HG03342 (cell line): ENCODE data around the gene HAO2.
"Not testable (repeated sequence)": the region's sequence is repeated elsewhere in the genome, so short reads cannot be mapped to it uniquely, and the experiment has no call there.

Experiments
- ATAC-seq: cut with Tn5 transposase; IDR thresholded peaks from one replicate; pipeline ENCODE4 v1.9.1; 2021; ENCODE audit warnings: mild to moderate bottlenecking, moderate library complexity; ENCODE audit not compliant: unreplicated experiment

The HAO2 gene

DNA sequence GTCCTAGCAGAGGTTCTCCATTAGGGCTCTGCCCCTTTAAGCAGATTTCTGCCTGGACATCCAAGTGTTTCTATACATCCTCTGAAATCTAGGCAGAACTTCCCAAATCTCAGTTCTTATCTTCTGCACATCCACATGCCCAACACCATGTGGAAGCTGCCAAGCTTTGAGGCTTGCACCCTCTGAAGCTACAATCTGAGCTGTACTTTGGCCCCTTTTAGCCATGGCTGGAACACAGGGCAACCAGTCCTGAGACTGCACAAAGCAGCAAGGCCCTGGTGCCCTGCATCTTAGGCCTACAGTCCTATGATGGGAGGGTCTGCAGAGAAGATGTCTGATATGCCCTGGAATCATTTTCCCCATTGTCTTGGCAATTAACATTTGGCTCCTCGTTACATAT is 8.0 kb downstream of the HAO2 start:
- no peak for ATAC-seq

DNA sequence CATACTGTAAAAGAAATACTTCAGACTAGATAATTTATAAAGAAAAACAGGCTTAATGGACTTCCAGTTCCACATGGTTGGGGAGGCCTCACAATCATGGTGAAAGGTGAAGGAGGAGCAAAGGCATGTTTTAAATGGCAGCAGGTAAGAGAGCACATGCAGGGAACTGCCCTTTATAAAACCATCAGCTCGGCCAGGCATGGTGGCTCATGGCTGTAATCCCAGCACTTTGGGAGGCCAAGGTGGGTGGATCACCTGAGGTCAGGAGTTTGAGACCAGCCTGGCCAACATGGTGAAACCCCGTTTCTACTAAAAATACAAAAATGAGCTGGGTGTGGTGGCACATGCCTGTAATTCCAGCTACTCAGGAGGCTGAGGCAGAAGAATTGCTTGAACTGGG is 9.0 kb downstream of the HAO2 start:
- ATAC-seq = not testable (repeated sequence)

DNA sequence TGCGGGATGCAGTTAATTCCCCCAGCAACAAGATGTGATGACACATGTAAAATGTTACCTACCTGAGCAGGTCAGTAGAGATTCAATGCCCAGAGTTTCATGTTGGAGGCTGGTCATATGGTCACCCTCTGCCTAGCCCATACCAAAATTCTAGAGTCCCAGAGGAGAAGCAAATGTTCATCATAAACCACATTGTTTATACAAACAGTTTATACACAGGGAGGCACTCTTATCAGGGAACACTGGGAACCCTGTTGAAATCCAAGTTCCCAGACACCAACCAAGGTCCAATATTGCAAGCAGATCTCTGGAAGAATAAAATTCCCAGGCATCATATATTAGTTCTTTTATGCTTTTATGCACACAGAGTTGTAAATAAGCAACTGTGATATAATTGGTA is 10.5 kb downstream of the HAO2 start:
- ATAC-seq = no peak

DNA sequence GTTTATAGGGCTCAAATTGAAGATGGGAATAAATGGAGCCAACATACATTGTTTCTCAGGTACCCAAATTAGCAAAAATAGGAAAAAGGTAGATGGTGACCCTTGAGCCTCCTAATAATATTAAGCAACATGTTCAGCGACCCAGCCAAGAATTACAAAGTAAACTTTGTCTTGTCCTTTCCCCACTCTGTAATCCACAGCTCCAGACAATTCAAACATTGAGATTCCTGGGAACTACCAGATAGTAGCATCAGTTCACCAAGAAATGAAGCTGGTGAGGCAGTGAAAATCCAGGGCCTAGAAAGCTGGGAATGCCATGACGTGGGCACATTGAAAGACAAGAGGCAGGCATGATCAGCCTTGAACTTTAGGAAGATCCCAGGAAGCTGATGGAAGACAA is 11.7 kb downstream of the HAO2 start:
- no peak for ATAC-seq

DNA sequence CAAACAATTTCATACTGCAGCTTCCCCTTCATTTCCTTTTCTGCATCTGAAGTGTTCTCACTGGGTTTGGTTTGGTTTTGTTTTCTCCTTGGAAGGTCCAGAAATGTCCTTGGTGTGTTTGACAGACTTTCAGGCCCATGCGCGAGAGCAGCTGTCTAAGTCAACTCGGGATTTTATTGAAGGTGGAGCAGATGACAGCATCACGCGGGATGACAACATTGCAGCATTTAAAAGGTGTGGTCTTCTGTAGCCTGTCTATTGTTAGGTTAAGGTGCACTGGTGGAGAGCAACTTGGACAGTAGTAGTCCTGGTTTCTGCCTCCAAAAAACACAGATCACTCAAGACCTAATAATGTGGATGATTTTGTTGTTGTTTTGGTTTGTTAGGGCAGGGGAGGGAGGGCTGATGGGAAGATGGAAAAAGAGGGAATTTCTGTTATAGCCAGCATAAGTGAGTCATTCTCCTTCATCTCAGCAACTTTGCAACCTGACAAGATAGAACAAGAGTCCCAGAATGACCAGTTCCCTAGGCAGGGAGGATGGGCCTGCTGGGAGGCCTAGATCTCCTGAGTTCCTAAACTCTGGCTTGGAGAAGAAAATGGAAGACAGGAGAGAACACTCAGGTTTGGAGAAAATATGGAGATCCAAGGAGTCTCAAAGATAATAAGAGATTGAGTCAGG is 12.5 kb downstream of the HAO2 start:
- no peak for ATAC-seq

DNA sequence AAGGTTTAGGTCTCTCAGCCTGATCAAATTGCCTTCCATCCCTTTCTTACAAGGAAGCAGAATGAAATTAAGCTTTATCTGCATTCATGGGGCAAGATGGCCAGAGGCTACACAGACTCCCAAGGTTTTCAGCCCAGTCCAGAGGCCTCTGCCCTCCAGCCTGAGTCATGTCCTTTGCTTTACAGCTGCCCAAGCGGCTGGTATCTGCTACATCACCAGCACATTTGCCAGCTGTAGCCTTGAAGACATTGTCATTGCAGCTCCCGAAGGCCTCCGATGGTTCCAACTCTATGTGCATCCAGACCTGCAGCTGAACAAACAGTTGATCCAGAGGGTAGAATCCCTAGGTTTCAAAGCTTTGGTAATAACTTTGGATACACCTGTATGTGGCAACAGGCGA is 16.0 kb downstream of the HAO2 start:
- no peak for ATAC-seq

DNA sequence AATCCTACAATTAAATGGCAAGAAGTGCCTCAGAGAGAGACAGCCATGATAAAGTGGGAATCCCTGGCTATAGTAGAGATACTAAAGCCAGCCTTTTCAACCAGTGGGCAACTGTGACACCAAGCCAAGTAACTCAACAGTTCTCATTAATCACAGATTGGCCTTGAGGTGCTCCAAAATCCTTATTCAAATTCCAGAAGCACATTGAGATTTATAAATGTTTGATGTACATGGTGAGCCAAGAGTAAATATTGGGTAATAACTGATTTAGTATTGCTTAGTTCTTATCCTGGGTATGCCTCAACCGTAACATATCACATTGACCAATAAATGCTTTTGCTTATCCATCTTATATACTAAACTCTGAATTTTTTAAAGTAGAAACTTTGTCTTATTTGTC is 17.1 kb downstream of the HAO2 start:
- no peak for ATAC-seq

DNA sequence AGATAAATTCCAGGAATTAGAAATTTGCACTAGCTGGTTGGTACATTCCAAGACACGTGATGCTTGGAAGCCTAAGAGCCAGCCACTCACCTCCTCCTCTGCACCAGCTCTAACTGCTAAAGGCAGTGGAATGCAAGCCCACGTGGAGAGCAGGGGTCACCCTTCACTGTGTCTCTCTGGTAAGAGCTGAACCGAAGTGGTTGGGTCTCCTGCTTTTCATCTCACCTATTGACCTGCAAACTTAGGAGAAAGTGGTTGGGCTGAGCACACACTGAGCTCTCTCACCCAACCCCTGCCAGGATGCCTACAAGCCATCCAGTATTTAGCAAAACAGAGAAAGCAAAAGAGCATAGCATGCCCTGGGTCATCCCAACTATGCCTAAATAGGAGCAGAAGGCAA is 19.3 kb downstream of the HAO2 start:
- no peak for ATAC-seq

DNA sequence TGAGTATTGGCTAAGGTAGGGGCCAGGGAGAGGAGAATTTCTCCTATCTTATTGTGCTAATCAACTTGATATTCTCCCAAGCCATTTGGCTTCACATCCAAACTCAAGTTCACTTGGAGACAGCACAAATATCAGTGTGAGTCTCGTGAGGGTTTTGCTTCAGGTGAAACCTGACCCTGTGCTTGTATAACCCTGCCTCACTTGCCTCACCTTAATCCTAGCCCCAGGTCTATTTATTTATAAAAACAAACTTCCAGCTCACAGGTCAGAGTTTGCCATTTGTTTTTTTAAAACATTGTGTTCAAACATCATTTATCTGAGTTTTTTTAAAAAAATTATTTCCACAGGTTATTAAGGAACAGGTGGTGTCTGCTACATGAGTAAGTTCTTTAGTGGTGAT is 19.9 kb downstream of the HAO2 start:
- no peak for ATAC-seq

DNA sequence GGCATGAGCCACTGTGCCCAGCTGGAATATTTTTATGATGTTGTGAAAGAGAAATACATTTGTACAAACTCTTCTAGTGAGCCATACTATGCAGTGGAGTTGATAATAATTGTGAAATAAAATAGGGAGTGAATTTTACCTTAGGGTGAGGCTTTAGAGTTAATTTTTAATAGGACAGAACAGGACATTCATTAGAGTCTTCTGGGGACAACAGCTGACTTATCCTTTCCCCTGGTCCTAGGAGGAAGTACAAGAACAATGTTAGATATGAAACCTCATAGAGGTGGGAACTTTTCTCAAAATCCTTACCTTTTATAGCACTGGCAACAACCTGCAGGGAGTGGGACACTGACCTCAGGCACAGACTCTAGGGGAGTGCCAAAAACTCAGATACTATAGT is 21.9 kb downstream of the HAO2 start:
- ATAC-seq = no peak

DNA sequence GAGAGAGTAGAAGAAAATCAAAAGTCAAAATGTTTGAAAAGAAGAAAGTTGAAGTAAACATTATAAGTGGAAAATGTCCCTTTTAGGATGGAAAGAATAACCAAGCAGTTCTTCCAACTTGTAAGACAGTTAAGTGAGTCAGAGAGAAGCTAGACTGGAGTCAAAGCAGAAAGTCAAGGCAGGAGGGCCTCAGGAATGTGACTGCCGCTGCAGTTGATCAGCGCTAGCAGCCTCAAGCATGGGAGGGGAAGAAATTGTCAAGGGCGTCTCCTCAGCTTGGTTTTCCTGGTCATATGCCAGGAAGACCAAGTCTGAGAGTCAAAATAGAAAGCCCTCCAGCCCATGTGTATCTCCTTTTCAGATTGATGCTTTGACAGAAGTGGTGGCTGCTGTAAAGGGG is 23.2 kb downstream of the HAO2 start:
- no peak for ATAC-seq

DNA sequence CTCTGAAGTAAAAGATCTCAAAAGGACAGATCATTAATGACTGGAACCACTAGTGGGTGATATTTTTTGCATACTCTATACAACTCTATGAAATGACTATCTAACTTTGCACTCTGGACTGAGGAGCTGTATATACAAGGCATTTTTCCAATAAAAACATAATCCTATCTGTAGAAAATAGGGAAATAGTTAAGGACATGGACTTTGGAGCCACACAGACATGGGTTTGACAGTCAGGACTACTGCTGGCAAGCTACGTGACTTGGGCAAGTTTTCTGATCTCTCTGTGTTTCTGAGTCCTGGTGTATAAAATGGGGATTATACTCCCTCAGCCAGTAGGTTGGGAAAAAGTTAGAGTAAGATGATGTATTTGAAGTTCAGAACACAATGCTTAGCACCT is 25.5 kb downstream of the HAO2 start:
- no peak for ATAC-seq

DNA sequence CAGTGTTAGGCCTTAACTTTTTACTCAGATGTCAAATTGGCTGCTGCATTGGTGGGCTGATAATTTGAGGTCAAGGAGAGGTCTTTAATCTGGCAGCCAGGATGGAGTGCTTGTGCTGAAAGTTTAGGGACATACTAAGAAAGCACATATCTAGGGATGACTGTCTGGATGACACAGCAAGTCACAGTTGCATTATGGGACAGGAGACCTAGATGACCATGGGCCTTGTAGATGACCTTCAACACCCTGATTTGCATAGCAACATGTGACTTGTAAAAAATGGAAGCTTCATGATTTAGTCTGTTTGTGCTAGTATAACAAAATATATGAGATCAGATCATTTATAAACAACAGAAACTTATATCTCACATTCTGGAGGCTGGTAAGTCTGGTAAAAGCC is 28.4 kb downstream of the HAO2 start:
- no peak for ATAC-seq

DNA sequence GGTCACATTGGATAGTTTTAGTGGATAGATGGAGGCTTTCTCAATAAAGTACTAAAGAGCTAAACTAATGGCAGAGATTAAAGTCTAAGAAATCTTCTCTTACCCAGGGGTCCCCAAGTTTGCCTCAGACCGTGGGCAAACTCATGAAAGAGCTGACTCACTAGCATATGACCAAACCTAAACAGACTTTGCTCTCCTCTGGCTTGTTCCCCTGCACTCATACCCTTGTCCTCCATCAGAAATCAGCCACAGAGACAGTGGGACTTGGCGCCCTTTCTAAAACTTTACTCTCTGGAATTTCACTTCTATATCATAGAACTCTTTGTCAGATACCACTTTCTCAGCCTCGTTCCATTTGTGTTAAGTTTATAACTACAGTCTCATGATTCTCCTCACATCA is 29.4 kb downstream of the HAO2 start:
- ATAC-seq = no peak

DNA sequence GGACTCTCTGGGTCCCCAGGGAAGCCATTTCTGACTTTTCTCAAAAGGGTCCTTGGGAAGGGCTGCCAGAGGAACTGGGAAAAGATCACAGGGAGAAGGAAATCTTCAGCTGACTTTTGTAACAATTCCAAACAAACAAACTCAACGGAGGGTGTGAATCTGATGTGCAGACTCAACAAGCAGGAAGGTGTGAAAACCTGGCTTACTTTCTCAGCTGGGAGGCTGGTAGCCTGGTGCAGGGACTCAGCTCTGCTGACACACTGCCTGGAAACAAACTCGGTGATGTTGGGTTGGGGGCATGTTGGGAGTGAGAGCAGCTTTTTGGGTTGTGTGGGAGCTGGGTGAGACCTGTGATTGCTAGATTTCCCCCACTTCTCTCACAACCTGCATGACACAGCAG is 36.2 kb downstream of the HAO2 start:
- ATAC-seq = no peak

DNA sequence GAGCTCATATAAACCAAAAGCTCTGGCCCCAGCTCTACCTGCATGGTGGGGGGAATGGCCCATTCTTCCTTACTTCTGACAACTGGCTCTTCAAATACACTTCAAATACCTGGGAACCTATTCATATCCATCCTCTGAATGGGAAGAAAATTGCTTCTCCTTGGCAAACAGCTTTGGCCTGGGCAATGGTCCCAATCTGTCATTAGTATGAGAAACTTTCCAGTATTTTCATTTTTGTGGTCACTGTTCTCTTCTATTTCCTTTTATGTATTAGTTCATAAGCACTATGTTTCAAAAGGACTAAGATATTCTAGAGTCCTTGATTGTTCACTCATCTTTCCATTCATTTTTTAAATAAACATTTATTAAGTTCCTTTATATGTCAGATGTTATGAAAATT is 41.1 kb downstream of the HAO2 start:
- ATAC-seq = no peak

DNA sequence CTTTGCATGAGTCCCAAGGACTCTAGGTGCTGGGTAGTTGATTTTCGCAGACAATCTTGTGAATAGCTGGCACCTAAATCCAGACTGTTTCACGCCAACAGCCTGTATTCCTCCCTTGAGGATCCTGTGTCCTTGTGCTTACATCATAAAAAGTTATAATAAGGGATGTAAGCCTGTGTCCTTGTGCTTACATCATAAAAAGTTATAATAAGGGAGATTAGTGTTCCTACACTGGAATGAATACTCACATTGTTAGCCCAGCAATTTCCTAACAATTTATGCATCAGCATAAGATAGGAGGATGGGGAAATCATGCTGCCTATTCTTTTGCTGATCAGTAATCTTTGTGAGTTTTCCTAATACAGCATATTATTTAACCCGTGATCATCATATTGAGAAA is 42.4 kb downstream of the HAO2 start:
- ATAC-seq = no peak

DNA sequence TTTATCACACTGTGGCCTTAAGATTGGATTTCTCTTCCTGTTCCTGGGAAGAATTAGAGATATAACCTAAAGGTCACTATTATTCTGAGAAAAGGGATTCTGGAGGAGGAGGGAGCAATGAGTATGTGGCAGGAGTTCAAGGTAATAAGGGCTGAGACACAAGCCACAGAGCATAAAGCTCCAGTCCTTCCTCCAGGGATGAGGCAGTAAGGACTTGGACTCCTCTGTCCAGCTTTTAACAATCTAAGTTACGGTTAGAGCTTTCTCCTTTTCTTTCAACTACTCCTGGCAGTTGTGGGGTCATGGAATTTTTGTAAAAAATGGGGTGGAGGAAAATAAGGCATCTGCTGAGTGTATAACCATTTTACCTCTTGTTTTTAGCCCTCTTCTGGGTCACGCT is 46.4 kb downstream of the HAO2 start, which contains the start of gene HSD3B2:
Gene HSD3B2 (plus strand): TSS at position 201 of the 400 bp plus-strand sequence. CDS start 270 bp downstream, outside the sequence.
- no peak for ATAC-seq

DNA sequence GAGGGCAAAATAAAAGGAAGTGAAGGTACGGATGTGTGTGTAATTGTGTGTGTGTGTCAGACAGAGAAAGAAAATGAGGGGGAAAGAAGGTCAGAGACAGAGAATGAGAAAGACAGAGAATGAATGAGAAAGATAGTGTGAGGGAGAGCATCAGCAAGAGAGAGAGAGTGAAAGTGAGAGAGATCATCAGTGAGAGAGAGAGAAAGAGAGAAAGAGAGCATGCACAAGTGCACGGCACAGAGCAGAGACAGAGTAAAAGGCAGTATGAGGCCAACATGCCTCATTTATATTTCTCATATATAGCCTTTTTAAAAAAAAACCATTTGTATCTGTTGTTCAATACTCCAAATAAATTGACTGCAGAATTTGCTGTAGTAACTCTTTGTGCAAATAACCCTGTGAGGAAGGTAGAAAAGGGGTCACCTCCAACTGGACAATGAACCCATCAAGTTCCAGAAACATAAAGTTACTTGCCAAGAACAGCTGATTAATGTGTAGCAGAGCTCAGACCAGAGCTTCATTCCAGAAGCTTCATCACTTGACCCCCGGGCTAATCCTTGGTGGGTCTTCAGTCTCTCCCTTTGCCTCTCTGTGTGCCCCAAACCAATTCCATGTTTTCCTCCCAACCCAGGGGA is 47.5 kb downstream of the HAO2 start:
- no peak for ATAC-seq

DNA sequence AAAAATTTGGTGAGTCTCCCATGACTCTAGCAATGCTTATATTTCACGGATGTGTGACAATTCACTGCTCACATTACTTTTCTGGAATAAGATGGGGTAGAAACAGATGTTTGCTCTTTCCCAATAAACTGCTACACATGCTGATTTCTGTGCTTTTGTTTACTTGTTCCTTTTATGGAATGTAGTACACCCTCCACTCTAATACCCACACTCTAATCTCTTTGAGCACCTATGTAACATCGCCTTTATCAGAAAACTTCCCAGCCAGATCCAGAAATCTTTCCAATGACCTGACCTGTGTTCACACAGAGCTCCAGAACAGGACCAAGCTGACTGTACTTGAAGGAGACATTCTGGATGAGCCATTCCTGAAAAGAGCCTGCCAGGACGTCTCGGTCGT is 50.5 kb downstream of the HAO2 start:
- ATAC-seq = no peak

DNA sequence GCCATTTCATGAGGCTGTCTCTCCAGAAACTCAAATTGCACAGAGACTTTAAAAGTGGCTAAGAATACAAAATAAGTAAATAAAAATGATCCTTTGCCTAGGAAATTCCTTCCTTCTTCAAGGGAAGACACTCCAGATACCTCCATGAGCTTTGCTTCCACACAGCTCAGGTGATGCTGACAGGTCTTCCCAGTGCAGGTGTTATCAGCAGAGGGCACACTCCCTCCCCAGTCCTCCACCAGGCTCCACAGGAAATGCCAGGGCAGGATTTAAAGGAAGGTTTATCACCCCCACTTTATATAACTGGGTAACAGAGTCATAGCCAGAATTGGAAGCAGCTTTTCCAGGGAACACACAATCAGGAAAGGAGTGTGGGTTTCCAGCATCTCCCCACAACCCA is 52.1 kb downstream of the HAO2 start:
- no peak for ATAC-seq

DNA sequence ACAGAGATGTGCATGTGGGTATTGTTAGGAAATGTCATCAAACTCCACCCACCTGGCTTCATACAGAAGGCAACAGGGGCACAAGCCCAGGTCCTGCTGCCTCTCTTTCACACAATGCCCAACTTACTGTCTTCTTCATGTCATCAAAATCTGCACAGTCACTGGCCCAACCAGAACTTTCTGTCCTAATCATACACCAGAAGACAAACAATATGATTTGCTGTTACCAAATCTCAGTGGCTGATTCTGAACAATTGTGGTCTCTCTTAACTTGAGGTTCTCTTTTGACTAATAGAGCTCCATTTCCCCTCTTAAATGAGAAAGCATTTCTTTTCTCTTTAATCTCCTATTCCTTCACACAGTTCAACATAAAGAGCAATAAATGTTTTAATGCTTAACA is 54.0 kb downstream of the HAO2 start:
- ATAC-seq = no peak

DNA sequence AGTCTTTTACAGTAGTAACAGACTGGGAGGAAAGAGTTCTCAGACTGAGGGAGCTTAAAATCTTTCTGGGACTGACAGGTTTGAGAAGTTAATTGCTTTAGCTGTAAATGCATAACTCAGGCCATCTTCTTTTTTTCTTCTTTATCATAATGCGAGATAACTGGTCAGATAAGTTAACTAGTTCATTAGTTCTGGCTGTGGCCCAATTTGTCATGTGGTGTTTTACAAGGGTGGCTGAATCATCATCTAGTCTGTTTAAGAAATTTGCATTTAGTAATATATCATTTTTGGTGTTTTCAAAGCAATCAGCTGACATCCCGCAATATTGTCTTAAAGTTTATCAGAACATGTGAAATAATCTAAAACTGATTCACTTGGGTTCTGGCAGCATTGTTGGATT is 60.4 kb downstream of the HAO2 start:
- no peak for ATAC-seq
